Heart right ventricle (tissue), 16 donors: ENCODE measurements around the gene PCSK5. TPM values are rescaled to one million over a fixed set of nuclear protein-coding genes. Genes with fewer than 3 reads are reported as not detected.

Source experiments
- ATAC-seq, 8 donors: fragments of 200-7000 bp; cut with Tn5 transposase; one replicate each; pipeline ENCODE4 v1.9.1; 2020; ENCODE audit warnings: mild to moderate bottlenecking in 8 of 8, moderate library complexity in 8 of 8, moderate number of reproducible peaks in 1 of 8
- DNase-seq, 2 donors: peaks; one replicate each; pipeline ENCODE4 v3.0.0-alpha.2; 2020
- H3K27ac ChIP-seq, 10 donors: fragments of 200-600 bp; sonication (generic) in 2 of 10; one replicate each; pipeline versions ENCODE4 v1.5.0 to v1.8.0; 2020 to 2022; ENCODE audit warnings: mild to moderate bottlenecking in 3 of 10
- H3K27me3 ChIP-seq, 7 donors: fragments of 200-600 bp; one replicate each; pipeline ENCODE4 v1.8.0; 2021 to 2022; ENCODE audit warnings: mild to moderate bottlenecking in 2 of 7
- H3K36me3 ChIP-seq, 9 donors: fragments of 200-600 bp; sonication (generic) in 1 of 9; one replicate each; pipeline versions ENCODE4 v1.5.0 to v1.8.0; 2020 to 2022; ENCODE audit warnings: mild to moderate bottlenecking in 2 of 9
- H3K4me1 ChIP-seq, 9 donors: fragments of 200-600 bp; sonication (generic) in 1 of 9; one replicate each; pipeline versions ENCODE4 v1.5.0 to v1.8.0; 2020 to 2022; ENCODE audit warnings: mild to moderate bottlenecking in 4 of 9
- H3K4me3 ChIP-seq, 10 donors: fragments of 200-600 bp; sonication (generic) in 2 of 10; one replicate each; pipeline versions ENCODE4 v1.5.0 to v1.8.0; 2020 to 2022; ENCODE audit warnings: mild to moderate bottlenecking in 7 of 10, moderate library complexity in 2 of 10
- H3K9me3 ChIP-seq, 11 donors: fragments of 200-600 bp in 10 of 11; sonication (generic) in 2 of 11; one replicate each; pipeline versions ENCODE4 v1.5.0 to v1.8.0; 2013 to 2022; ENCODE audit warnings: mild to moderate bottlenecking in 2 of 11, control low read depth in 1 of 11, moderate library complexity in 1 of 11
- WGBS, 2 donors: extraction: QIAGEN DNeasy Blood & Tissue Kit; methylation state at CpG; one replicate each; pipeline ENCODE4 v1.1.7; 2013; ENCODE audit warnings: inconsistent platforms in 1 of 2; 5-methylcytosine and 5-hydroxymethylcytosine counted together
- intact Hi-C, 10 donors: fragments of 100-400 bp; cut with DNase I; formaldehyde crosslinking; loops; one replicate each; pipeline versions ENCODE4 v1.11.1 to v1.14.2; 2022
- polyA plus RNA-seq, 2 donors: library from polyadenylated mRNA; stranded (reverse); fragments of 200-250 nt; gene quantifications; one replicate each; pipeline ENCODE4 v1.2.3, GENCODE V29; 2013
- total RNA-seq, 10 donors: library from RNA; stranded (reverse); fragmentation: NEBNext Ultra II Directional in 3 of 10; extraction: Animal tissue kit (Norgen Biotek cat#: 25700) in 3 of 10; gene quantifications; one replicate each; pipeline versions ENCODE4 v1.2.1 to v1.2.4, GENCODE V29; 2021 to 2023
- TF ChIP-seq, protein P1 (sequence below), 9 donors: fragments of 200-600 bp; sonication (generic) in 2 of 9; IDR thresholded peaks; one replicate each; pipeline versions ENCODE4 v1.5.0 to v1.8.0; 2021 to 2022; ENCODE audit warnings: antibody characterized with exemption in 9 of 9, mild to moderate bottlenecking in 5 of 9, moderate library complexity in 1 of 9
- donor health status: Arrhythmogenic right ventricular cardiomyopathy.
- donor health status: ischemic (EF 13 %, LVEDD 7.1; RV severe dilation, severe dysfunction).
- donor health status: healthy with polysubstance abuse.
- donor health status: DM: no; HTN: yes; CAD: no.
- donor health status: DM: no; HTN: no; CAD: no.
- donor health status: ischemic (EF 25% LVEDD 6.9; RV normal size, moderate dysfunction).
- donor health status: ischemic (EF 25% LVEDD 5.7; RV mildly dilated, moderate dysfunction).
- donor health status: healthy.
- donor health status: DM: yes; HTN: yes; CAD: no.
- donor health status: Ischemic cardiomyopathy.
- donor health status: ischemic (EF 35%, LVEDD 5.7; RV mildly dilated, moderate dysfunction).
- donor health status: nonischemic (EF 11% LVEDD 7.7; RV severe dilation, severe dysfunction).
- donor health status: DM: yes; HTN: yes; CAD: no.
- donor health status: PGD.
- donor health status: ischemic (EF 29% LVEDD 5.4; RV normal size, mild dysfunction).
- donor health status: nonischemic (EF 23%, LVEDD 6.1; RV moderate dilation, normal function).

Gene PCSK5
- total and polyA plus RNA-seq, 12 donors: 1.8 to 8.3 (median 5.7) TPM

DNA sequence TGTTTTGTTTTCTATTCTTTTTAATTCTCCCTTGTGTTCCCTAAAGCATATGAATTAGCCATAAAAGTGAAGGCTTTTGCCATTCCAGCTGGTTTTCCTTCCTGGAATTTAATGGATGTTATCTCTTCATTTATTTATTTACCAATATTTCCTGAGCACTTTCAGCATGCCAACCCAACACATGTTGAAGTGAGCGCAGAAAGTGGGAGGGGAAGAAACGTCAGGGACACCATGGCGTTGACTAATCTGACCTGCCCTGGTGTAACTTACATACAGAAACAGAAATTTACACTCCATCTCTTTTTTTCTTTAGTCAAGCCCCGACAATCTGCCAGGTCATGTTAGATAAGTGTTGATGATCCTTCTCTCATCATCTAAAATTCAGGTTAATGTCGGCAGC lies 247.5 kb downstream of the PCSK5 start:
- WGBS, 2 donors: 81 to 83% methylated on average over 5 of the region's 5 CpGs
- no peaks in the 10 kb centered on the region for H3K36me3 ChIP-seq
- no peak for DNase-seq

DNA sequence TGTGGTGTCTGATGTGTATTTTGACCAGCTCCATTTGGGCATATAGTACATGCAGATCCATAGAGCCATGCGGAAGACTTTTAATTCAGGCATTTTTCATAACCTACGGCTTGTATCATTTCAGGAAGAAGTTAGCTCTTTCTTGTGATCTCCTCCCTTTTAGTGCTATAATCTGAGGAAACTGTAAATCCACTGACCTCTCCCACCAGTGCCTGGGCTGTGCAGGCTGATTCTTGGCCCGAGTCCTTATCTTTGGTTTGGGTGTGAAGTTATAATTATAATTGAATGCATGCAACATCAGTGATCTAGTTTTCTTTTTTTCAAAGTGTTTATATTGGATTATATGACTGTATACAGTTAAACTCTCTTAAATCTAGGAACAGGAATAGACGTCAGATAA lies 247.9 kb downstream of the PCSK5 start:
- Histone ChIP-seq H3K9me3 (no peaks in the 10 kb centered on the region), H3K4me1 (peaks cover 0 to 4% (median 0%) of the 10 kb centered on the region in 9 donors), H3K27ac (no peak overlapping the region), H3K36me3 (no peaks in the 10 kb centered on the region), H3K27me3 (no peaks in the 10 kb centered on the region), H3K4me3 (no peak overlapping the region)
- TF ChIP-seq, protein P1, sequence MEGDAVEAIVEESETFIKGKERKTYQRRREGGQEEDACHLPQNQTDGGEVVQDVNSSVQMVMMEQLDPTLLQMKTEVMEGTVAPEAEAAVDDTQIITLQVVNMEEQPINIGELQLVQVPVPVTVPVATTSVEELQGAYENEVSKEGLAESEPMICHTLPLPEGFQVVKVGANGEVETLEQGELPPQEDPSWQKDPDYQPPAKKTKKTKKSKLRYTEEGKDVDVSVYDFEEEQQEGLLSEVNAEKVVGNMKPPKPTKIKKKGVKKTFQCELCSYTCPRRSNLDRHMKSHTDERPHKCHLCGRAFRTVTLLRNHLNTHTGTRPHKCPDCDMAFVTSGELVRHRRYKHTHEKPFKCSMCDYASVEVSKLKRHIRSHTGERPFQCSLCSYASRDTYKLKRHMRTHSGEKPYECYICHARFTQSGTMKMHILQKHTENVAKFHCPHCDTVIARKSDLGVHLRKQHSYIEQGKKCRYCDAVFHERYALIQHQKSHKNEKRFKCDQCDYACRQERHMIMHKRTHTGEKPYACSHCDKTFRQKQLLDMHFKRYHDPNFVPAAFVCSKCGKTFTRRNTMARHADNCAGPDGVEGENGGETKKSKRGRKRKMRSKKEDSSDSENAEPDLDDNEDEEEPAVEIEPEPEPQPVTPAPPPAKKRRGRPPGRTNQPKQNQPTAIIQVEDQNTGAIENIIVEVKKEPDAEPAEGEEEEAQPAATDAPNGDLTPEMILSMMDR (IDR thresholded peaks at IDR 0.05): no peak
- intact Hi-C loops: loop anchor here in 1 of 10 donors (10.0 kb wide), 1 partner anchor 1856 kb away; no protein-coding TSS in a partner anchor
- 84 to 87% methylated on average over 4 of the region's 4 CpGs for WGBS, 2 donors
- no peak for ATAC-seq
- DNase-seq: no peak

More for the DNA sequence above, 247.5 kb downstream of the PCSK5 start:
- TF ChIP-seq, protein P1 (IDR thresholded peaks at IDR 0.05): no peak
- Histone ChIP-seq H3K27me3 (no peaks in the 10 kb centered on the region), H3K4me1 (peaks cover 0 to 4% (median 0%) of the 10 kb centered on the region in 9 donors), H3K27ac (no peak overlapping the region), H3K4me3 (no peak overlapping the region), H3K9me3 (no peaks in the 10 kb centered on the region)
- ATAC-seq: no peak
- intact Hi-C loops: loop anchor here in 1 of 10 donors (10.0 kb wide), 1 partner anchor 1857 kb away; no protein-coding TSS in a partner anchor

DNA sequence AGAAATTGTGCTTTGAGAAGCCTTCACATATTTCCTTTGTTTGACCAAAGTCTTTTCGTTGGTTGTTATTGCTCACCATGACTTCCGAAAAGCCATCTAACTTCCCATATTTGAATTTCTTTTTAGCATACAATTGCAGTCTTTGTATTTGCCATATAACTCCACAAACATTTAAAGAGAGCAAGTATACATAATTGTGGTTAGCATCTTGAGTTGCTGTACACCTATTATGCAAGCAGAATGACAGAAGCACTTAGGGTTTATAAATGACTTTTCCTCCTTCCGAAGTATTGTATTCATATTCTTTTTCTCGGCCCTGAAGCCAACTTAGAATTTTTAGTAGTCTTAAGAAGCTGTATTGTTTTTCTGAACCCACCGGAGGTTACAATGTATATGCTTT lies 253.4 kb downstream of the PCSK5 start:
- DNase-seq (no peak), ATAC-seq (no peak)
- 88 to 91% methylated on average over 5 of the region's 5 CpGs for WGBS, 2 donors
- intact Hi-C loops: no loop called here
- Histone ChIP-seq H3K4me3 (no peak overlapping the region), H3K36me3 (no peaks in the 10 kb centered on the region), H3K4me1 (peaks cover 0 to 4% (median 0%) of the 10 kb centered on the region in 9 donors), H3K27me3 (no peaks in the 10 kb centered on the region), H3K9me3 (no peaks in the 10 kb centered on the region), H3K27ac (no peak overlapping the region)
- TF ChIP-seq, protein P1 (IDR thresholded peaks at IDR 0.05): no peak

DNA sequence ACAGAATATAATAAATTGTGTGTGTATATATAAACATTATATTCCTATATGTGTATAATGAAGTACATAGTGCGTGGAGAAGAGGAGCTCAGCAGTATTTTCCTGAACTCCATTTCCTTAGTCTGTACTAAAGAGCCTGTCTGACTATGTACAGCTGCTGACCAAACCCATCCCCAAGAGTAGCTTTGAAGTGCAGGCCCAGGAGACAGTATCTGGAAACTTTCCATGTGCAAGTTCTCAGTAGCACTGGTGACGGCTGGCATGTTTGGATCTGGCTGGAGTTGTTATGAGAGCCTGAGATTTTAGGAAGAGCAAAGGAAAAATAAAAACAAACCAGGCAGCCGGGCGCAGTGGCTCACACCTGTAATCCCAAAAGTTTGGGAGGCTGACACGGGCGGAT lies 259.5 kb downstream of the PCSK5 start:
- WGBS, 2 donors: 65 to 73% methylated on average over 6 of the region's 6 CpGs
- DNase-seq (no peak), ATAC-seq (peak in 4 of 8 donors; percentile 37 to 79 (median 50))
- intact Hi-C loops: no loop called here
- Histone ChIP-seq H3K9me3 (no peaks in the 10 kb centered on the region), H3K4me3 (no peak overlapping the region), H3K27me3 (no peaks in the 10 kb centered on the region), H3K4me1 (peaks cover 0 to 8% (median 0%) of the 10 kb centered on the region in 9 donors), H3K36me3 (no peaks in the 10 kb centered on the region), H3K27ac (no peak overlapping the region)
- TF ChIP-seq, protein P1 (IDR thresholded peaks at IDR 0.05): no peak
